PC-9 (cell line): ENCODE data around the gene CTIF. TPM values are rescaled to one million over a fixed set of nuclear protein-coding genes. Genes with fewer than 3 reads are reported as not detected.

Source experiments
- BruUV-seq: library from RNA; stranded (reverse); fragments of 400-500 nt; replicated peaks from 2 replicates; lab custom pipeline; 2021; lab: Mats Ljungman, UMichigan
- CTCF ChIA-PET: fragments of 300-600 bp; sonication (Branson Sonifier 250); formaldehyde crosslinking; loops from one replicate; lab custom pipeline; 2022; ENCODE audit warnings: antibody characterized with exemption; lab: Charles Lee
- POLR2A ChIA-PET: fragments of 300-600 bp; sonication (Branson Sonifier 250); formaldehyde crosslinking; loops from one replicate; lab custom pipeline; 2022; ENCODE audit warnings: antibody characterized with exemption; ENCODE audit not compliant: unreplicated experiment; lab: Charles Lee
- DNase-seq, 2 experiments: peaks; one replicate each; pipeline versions ENCODE4 v3.0.0 to v3.0.0-alpha.2; 2015 to 2022; ENCODE audit warnings: mixed read lengths in 1 of 2
- H2AFZ ChIP-seq: fragments of 200-600 bp; sonication (generic); 2 replicates; pipeline ENCODE4 v1.8.1; 2017; ENCODE audit warnings: antibody characterized with exemption
- H3F3A ChIP-seq: fragments of 200-600 bp; sonication (generic); 2 replicates; pipeline ENCODE4 v1.8.1; 2017; ENCODE audit warnings: antibody characterized with exemption, mild to moderate bottlenecking, low read depth; ENCODE audit not compliant: insufficient read depth
- H3K27ac ChIP-seq: fragments of 200-600 bp; sonication (generic); 2 replicates; pipeline ENCODE4 v1.6.1; 2016; ENCODE audit warnings: mixed run types
- H3K27me3 ChIP-seq: fragments of 200-600 bp; sonication (generic); 2 replicates; pipeline ENCODE4 v1.6.1; 2016; ENCODE audit warnings: low read depth, mixed run types; ENCODE audit not compliant: insufficient read depth
- H3K36me3 ChIP-seq: fragments of 200-600 bp; sonication (generic); 2 replicates; pipeline ENCODE4 v1.6.1; 2016; ENCODE audit warnings: low read depth, mixed run types
- H3K4me1 ChIP-seq: fragments of 200-600 bp; sonication (generic); replicated peaks from 2 replicates; pipeline ENCODE4 v1.6.1; 2016; ENCODE audit warnings: mixed run types; ENCODE audit not compliant: insufficient read depth
- H3K4me2 ChIP-seq: fragments of 200-600 bp; sonication (generic); 2 replicates; pipeline ENCODE4 v1.6.1; 2017; ENCODE audit warnings: mixed run types
- H3K4me3 ChIP-seq: fragments of 200-600 bp; sonication (generic); 2 replicates; pipeline ENCODE4 v1.6.1; 2016; ENCODE audit warnings: mixed run types
- H3K79me2 ChIP-seq: fragments of 200-600 bp; sonication (generic); 2 replicates; pipeline ENCODE4 v1.6.1; 2017; ENCODE audit warnings: low read depth, mixed run types
- H3K9me2 ChIP-seq: fragments of 200-600 bp; sonication (generic); 2 replicates; pipeline ENCODE4 v1.8.1; 2017; ENCODE audit warnings: mild to moderate bottlenecking; ENCODE audit not compliant: insufficient read depth
- H3K9me3 ChIP-seq: fragments of 200-600 bp; sonication (generic); 2 replicates; pipeline ENCODE4 v1.8.1; 2016; ENCODE audit warnings: low read depth; ENCODE audit not compliant: insufficient read depth
- H4K20me1 ChIP-seq: fragments of 200-600 bp; sonication (generic); 2 replicates; pipeline ENCODE4 v1.8.1; 2017; ENCODE audit not compliant: insufficient read depth
- CTCF ChIP-seq: fragments of 200-600 bp; sonication (generic); conservative IDR thresholded peaks from 2 replicates; pipeline ENCODE4 v1.6.1; 2017; ENCODE audit warnings: mixed run types, antibody characterized with exemption, mild to moderate bottlenecking, moderate library complexity
- EZH2 ChIP-seq: fragments of 200-600 bp; sonication (generic); IDR thresholded peaks from 2 replicates; pipeline ENCODE4 v1.8.0; 2017; ENCODE audit warnings: antibody characterized with exemption, low read depth
- intact Hi-C: fragments of 100-400 bp; cut with micrococcal nuclease; formaldehyde crosslinking; loops from one replicate; pipeline ENCODE4 v1.10.0; 2022; ENCODE audit not compliant: unreplicated experiment
- total RNA-seq: library from RNA; stranded (reverse); gene quantifications from 2 replicates; pipeline ENCODE4 v1.2.3, GENCODE V29; 2021

CTIF gene
- total RNA-seq, 1 experiment from 2014 or later: 26.2 TPM

GRCh38 chr18:48740851-48741485 lies 202.1 kb downstream of the CTIF start:
- DNase-seq: no peak
- Histone ChIP-seq H3K9me2 (no peaks in the 10 kb centered on the region), H3K27me3 (no peaks in the 10 kb centered on the region), H3K79me2 (no peaks in the 10 kb centered on the region), H3K36me3 (no peaks in the 10 kb centered on the region), H3K4me2 (no peak overlapping the region), H3K4me3 (no peak overlapping the region), H2AFZ (no peak overlapping the region), H4K20me1 (no peaks in the 10 kb centered on the region), H3K27ac (no peak overlapping the region), H3K4me1 (peaks cover 12% of the 10 kb centered on the region; the same call in 1 of the 2 replicates), H3K9me3 (no peaks in the 10 kb centered on the region), H3F3A (no peaks in the 10 kb centered on the region)
- ChIA-PET CTCF (interaction anchor here (0.6 kb wide), 1 partner anchor 280 kb away, joined by 3 read pairs; no protein-coding TSS in a partner anchor), POLR2A (no interaction called here)
- no peak for TF ChIP-seq CTCF
- no peak for TF ChIP-seq EZH2
- no TSS peak for BruUV-seq
- intact Hi-C loops: no loop called here

GRCh38 chr18:48741866-48742265 lies 203.0 kb downstream of the CTIF start:
- DNase-seq: no peak
- H3K9me3 ChIP-seq: no peaks in the 10 kb centered on the region
- H2AFZ ChIP-seq: no peak overlapping the region
- no peaks in the 10 kb centered on the region for H3K79me2 ChIP-seq
- no peak overlapping the region for H3K4me3 ChIP-seq
- ChIA-PET CTCF (no interaction called here), POLR2A (no interaction called here)
- no peak overlapping the region for H3K4me2 ChIP-seq
- H3F3A ChIP-seq: no peaks in the 10 kb centered on the region
- intact Hi-C loops: no loop called here
- H3K9me2 ChIP-seq: no peaks in the 10 kb centered on the region
- H3K36me3 ChIP-seq: no peaks in the 10 kb centered on the region
- TF ChIP-seq EZH2 (no peak), CTCF (no peak)
- H3K4me1 ChIP-seq: peaks cover 12% of the 10 kb centered on the region; the same call in 1 of the 2 replicates
- no peaks in the 10 kb centered on the region for H3K27me3 ChIP-seq
- no peak overlapping the region for H3K27ac ChIP-seq
- H4K20me1 ChIP-seq: no peaks in the 10 kb centered on the region
- BruUV-seq: no TSS peak

- Histone ChIP-seq H3K79me2 (no peaks in the 10 kb centered on the region), H3K36me3 (no peaks in the 10 kb centered on the region), H3K4me2 (no peak overlapping the region), H3K4me1 (peaks cover 12% of the 10 kb centered on the region; the same call in 1 of the 2 replicates), H3K27me3 (no peaks in the 10 kb centered on the region), H3K4me3 (no peak overlapping the region), H4K20me1 (no peaks in the 10 kb centered on the region), H3K27ac (no peak overlapping the region), H3K9me2 (no peaks in the 10 kb centered on the region), H3K9me3 (no peaks in the 10 kb centered on the region), H3F3A (no peaks in the 10 kb centered on the region), H2AFZ (no peak overlapping the region)
- ChIA-PET CTCF (no interaction called here), POLR2A (no interaction called here)
- no TSS peak for BruUV-seq
- intact Hi-C loops: no loop called here
- TF ChIP-seq EZH2 (no peak), CTCF (no peak)
- DNase-seq: no peak
Measured at GRCh38 chr18:48742304-48742703, 203.5 kb downstream of the CTIF start.
